Esophagus squamous epithelium (tissue), 4 donors: Measurements from ENCODE around the gene ZMIZ1.

ENCODE experiments used
- CTCF ChIP-seq, 6 experiments: fragments of 450-650 bp in 4 of 6; fragments of 200-600 bp in 2 of 6; sonication (generic) in 2 of 6; IDR thresholded peaks; one replicate each; pipeline ENCODE4 v1.5.1; 2016 to 2019; ENCODE audit warnings: antibody characterized with exemption in 6 of 6, mild to moderate bottlenecking in 4 of 6, moderate library complexity in 4 of 6
- POLR2A ChIP-seq, 4 donors: fragments of 450-650 bp; IDR thresholded peaks; one replicate each; pipeline ENCODE4 v1.6.1; 2017; ENCODE audit warnings: antibody characterized with exemption in 4 of 4, mild to moderate bottlenecking in 4 of 4, moderate library complexity in 3 of 4

- no peak for TF ChIP-seq CTCF (IDR thresholded peaks at IDR 0.05)
- no peak for TF ChIP-seq POLR2A (IDR thresholded peaks at IDR 0.05)
Observed at GRCh38 chr10:79322616-79323543, 254.1 kb downstream of the ZMIZ1 start.
